Common myeloid progenitor, CD34-positive (primary cell): ENCODE results near the gene SDCCAG8.

Experiments used
- CTCF ChIA-PET: fragments of 350-600 bp; sonication (Branson Sonifier 250); formaldehyde crosslinking; loops from one replicate; lab custom pipeline; 2021; ENCODE audit warnings: antibody characterized with exemption; lab: Charles Lee
- POLR2A ChIA-PET: fragments of 350-600 bp; sonication (Branson Sonifier 250); formaldehyde crosslinking; loops from one replicate; lab custom pipeline; 2021; ENCODE audit warnings: antibody characterized with exemption; lab: Charles Lee
- DNase-seq, 3 donors: peaks; one replicate each; pipeline versions ENCODE4 v3.0.0 to v3.0.0-alpha.2; 2013
- H3K27ac ChIP-seq, 2 experiments: 1 replicate in 1 of 2; 2 replicates in 1 of 2; pipeline ENCODE4 v1.7.0; 2013; ENCODE audit warnings: inconsistent platforms in 2 of 2, low read length in 2 of 2, mild to moderate bottlenecking in 2 of 2, low read depth in 1 of 2, moderate library complexity in 1 of 2; ENCODE audit not compliant: severe bottlenecking in 2 of 2, insufficient read depth in 1 of 2, poor library complexity in 1 of 2
- H3K27me3 ChIP-seq, 5 experiments: replicated peaks in 2 of 5; 1 replicate in 3 of 5; 2 replicates in 2 of 5; pipeline versions ENCODE4 v1.6.1 to v1.7.0; 2013; ENCODE audit warnings: low read length in 4 of 5, mild to moderate bottlenecking in 2 of 5, moderate library complexity in 2 of 5, inconsistent platforms in 1 of 5; ENCODE audit not compliant: insufficient read depth in 5 of 5, control insufficient read depth in 4 of 5
- H3K36me3 ChIP-seq, 4 experiments: 1 replicate in 2 of 4; 2 replicates in 2 of 4; pipeline versions ENCODE4 v1.6.1 to v1.7.0; 2013; ENCODE audit warnings: low read length in 3 of 4, control low read depth in 1 of 4, mild to moderate bottlenecking in 1 of 4; ENCODE audit not compliant: control insufficient read depth in 4 of 4, insufficient read depth in 4 of 4
- H3K4me1 ChIP-seq, 4 experiments: 1 replicate in 3 of 4; 2 replicates in 1 of 4; pipeline versions ENCODE4 v1.6.1 to v1.7.1; 2013; ENCODE audit warnings: low read length in 3 of 4, mild to moderate bottlenecking in 3 of 4, control low read depth in 1 of 4, inconsistent platforms in 1 of 4, moderate library complexity in 1 of 4; ENCODE audit not compliant: control insufficient read depth in 4 of 4, insufficient read depth in 4 of 4; ENCODE audit errors: control extremely low read depth in 1 of 4
- H3K4me3 ChIP-seq, 7 experiments: 1 replicate in 4 of 7; 2 replicates in 3 of 7; pipeline versions ENCODE4 v1.5.1 to v1.7.0; 2013; ENCODE audit warnings: mild to moderate bottlenecking in 7 of 7, low read length in 6 of 7, moderate library complexity in 6 of 7, inconsistent platforms in 2 of 7, low read depth in 2 of 7, control low read depth in 1 of 7; ENCODE audit not compliant: insufficient read depth in 4 of 7, control insufficient read depth in 1 of 7; ENCODE audit errors: extremely low read depth in 1 of 7
- H3K9me3 ChIP-seq, 5 experiments: 1 replicate in 4 of 5; 2 replicates in 1 of 5; pipeline versions ENCODE4 v1.6.1 to v1.7.1; 2013; ENCODE audit warnings: low read length in 4 of 5, mild to moderate bottlenecking in 2 of 5, inconsistent platforms in 1 of 5, low read depth in 1 of 5, moderate library complexity in 1 of 5; ENCODE audit not compliant: control insufficient read depth in 4 of 5, insufficient read depth in 2 of 5; ENCODE audit errors: control extremely low read depth in 1 of 5
- WGBS: methylation state at CpG from one replicate; pipeline ENCODE4 v1.1.5; 2013; ENCODE audit not compliant: insufficient coverage; 5-methylcytosine and 5-hydroxymethylcytosine counted together

Gene SDCCAG8

DNA sequence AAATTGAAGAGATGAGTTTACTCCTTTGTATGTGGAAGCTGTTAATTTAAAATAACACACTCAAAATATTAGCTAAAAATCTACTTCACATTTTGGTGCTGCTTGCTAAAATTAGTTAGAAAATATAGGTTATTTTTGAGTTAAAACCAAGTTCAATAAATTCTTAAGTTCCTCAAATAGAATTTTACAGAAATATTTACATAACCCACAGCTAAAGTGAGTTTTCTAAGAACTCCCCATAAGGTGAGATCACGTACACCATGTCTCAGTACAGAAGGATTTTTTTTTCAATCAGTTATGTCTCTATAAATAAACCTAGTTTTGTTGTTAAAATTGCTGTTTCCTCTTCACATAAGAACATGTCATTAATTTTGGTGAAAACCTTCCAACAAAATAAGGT is 108.0 kb downstream of the SDCCAG8 start:
- WGBS: no CpG with 5 or more reads among the region's 1 CpG
- H3K36me3 ChIP-seq: peaks cover 8 to 26% (median 18%) of the 10 kb centered on the region in 4 experiments
- H3K4me1 ChIP-seq: no peaks in the 10 kb centered on the region
- no peak overlapping the region for H3K4me3 ChIP-seq
- no peaks in the 10 kb centered on the region for H3K9me3 ChIP-seq
- POLR2A ChIA-PET: no interaction called here
- no peak for DNase-seq
- no peaks in the 10 kb centered on the region for H3K27me3 ChIP-seq
- CTCF ChIA-PET: interaction anchor here (0.9 to 1.0 kb wide), 3 partner anchors 11 to 26 kb away, joined by 3 to 4 read pairs (median 3); no protein-coding TSS in a partner anchor
- no peak overlapping the region for H3K27ac ChIP-seq

GRCh38 chr1:243364330-243364729 is 108.5 kb downstream of the SDCCAG8 start:
- POLR2A ChIA-PET: no interaction called here
- no CpG with 5 or more reads among the region's 2 CpGs for WGBS
- CTCF ChIA-PET: interaction anchor here (1.0 kb wide), 1 partner anchor 20 kb away, joined by 4 read pairs; no protein-coding TSS in a partner anchor
- DNase-seq: no peak
- Histone ChIP-seq H3K4me3 (no peak overlapping the region), H3K27ac (no peak overlapping the region), H3K4me1 (no peaks in the 10 kb centered on the region), H3K36me3 (peaks cover 11 to 28% (median 17%) of the 10 kb centered on the region in 4 experiments), H3K27me3 (no peaks in the 10 kb centered on the region), H3K9me3 (no peaks in the 10 kb centered on the region)

GRCh38 chr1:243364866-243365265 is 109.0 kb downstream of the SDCCAG8 start:
- no peak overlapping the region for H3K4me3 ChIP-seq
- no peak overlapping the region for H3K27ac ChIP-seq
- DNase-seq: no peak
- no peaks in the 10 kb centered on the region for H3K9me3 ChIP-seq
- H3K27me3 ChIP-seq: no peaks in the 10 kb centered on the region
- H3K4me1 ChIP-seq: no peaks in the 10 kb centered on the region
- 78% methylated on average over 6 of the region's 8 CpGs for WGBS
- POLR2A ChIA-PET: no interaction called here
- CTCF ChIA-PET: no interaction called here
- H3K36me3 ChIP-seq: peaks cover 10 to 30% (median 16%) of the 10 kb centered on the region in 4 experiments

DNA sequence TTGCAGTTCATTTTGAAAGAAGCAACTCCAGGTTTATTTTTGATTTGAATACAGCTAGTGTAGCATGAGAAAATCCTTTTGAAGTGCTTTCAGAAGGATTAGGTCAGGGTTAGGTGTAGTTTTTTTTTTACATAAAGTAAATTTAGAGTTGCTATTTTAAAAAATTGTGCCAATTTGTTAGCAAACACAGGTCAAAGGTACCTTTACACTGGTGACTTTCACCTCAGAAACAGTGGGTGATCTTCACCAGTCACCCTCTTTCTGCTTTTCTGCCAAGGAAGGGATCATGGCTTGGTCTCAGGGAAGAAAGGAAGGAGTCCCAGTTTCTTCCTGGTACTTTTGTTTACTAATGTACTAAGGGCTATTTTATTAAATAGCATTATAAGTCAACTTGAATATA is 111.5 kb downstream of the SDCCAG8 start:
- POLR2A ChIA-PET: interaction anchor here (0.7 kb wide), 1 partner anchor 504 kb away, joined by 3 read pairs; no protein-coding TSS in a partner anchor
- Histone ChIP-seq H3K27ac (no peak overlapping the region), H3K36me3 (peaks cover 2 to 15% (median 7%) of the 10 kb centered on the region in 4 experiments), H3K4me3 (no peak overlapping the region), H3K4me1 (no peaks in the 10 kb centered on the region), H3K9me3 (no peaks in the 10 kb centered on the region), H3K27me3 (no peaks in the 10 kb centered on the region)
- no peak for DNase-seq
- CTCF ChIA-PET: interaction anchor here (1.2 kb wide), 1 partner anchor 114 kb away, joined by 3 read pairs; no protein-coding TSS in a partner anchor

DNA sequence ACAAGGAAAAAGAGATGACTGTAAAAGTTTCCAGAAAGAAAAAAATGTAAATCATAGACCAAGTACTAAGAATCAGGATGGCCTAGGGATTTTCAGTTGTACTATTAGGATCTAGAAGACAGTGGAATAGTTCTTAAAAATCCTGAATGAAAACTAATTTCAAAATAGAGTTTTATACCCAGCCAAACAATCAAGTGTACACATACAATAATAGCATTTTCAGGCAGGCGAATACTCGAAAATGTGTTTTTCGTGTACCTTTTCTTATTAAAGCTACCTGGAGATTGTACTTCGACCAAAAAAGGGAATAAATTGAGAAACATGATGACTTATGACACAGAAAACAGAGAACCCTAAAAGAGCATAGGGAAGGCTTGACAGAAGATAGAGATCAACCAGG is 118.6 kb downstream of the SDCCAG8 start:
- DNase-seq: no peak
- H3K4me1 ChIP-seq: no peaks in the 10 kb centered on the region
- peaks cover 0 to 13% (median 5%) of the 10 kb centered on the region in 5 experiments for H3K9me3 ChIP-seq
- POLR2A ChIA-PET: no interaction called here
- peaks cover 2 to 23% (median 6%) of the 10 kb centered on the region in 4 experiments for H3K36me3 ChIP-seq
- no CpG with 5 or more reads among the region's 4 CpGs for WGBS
- H3K4me3 ChIP-seq: no peak overlapping the region
- CTCF ChIA-PET: interaction anchor here (0.6 kb wide), 1 partner anchor 20 kb away, joined by 3 read pairs; no protein-coding TSS in a partner anchor
- H3K27ac ChIP-seq: no peak overlapping the region
- no peaks in the 10 kb centered on the region for H3K27me3 ChIP-seq

DNA sequence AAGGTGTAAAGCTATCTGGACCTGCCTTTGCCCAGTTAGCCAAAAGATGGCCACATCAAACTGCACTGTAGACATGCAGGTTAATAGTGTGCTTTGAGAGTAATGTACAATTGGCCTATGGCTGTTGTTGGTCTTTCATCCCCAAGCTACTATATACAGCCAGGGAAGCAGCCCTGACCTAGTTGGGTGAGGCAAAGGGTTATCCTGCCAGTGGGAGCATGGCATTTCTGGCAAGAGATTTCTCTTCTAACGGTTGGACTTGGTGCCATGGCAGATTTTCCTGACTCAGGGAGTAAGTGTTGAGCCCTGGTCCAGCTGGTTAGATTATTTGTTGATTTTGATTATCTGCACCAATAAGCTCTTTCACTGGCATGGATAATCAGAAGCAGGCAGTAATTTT is 119.8 kb downstream of the SDCCAG8 start:
- peaks cover 0 to 13% (median 5%) of the 10 kb centered on the region in 5 experiments for H3K9me3 ChIP-seq
- no peak overlapping the region for H3K27ac ChIP-seq
- H3K36me3 ChIP-seq: peaks cover 2 to 25% (median 10%) of the 10 kb centered on the region in 4 experiments
- no peaks in the 10 kb centered on the region for H3K4me1 ChIP-seq
- WGBS: no CpG with 5 or more reads among the region's 1 CpG
- no peak for DNase-seq
- ChIA-PET CTCF (no interaction called here), POLR2A (interaction anchor here (0.5 kb wide), 1 partner anchor 76 kb away, joined by 5 read pairs; no protein-coding TSS in a partner anchor)
- H3K27me3 ChIP-seq: no peaks in the 10 kb centered on the region
- no peak overlapping the region for H3K4me3 ChIP-seq

DNA sequence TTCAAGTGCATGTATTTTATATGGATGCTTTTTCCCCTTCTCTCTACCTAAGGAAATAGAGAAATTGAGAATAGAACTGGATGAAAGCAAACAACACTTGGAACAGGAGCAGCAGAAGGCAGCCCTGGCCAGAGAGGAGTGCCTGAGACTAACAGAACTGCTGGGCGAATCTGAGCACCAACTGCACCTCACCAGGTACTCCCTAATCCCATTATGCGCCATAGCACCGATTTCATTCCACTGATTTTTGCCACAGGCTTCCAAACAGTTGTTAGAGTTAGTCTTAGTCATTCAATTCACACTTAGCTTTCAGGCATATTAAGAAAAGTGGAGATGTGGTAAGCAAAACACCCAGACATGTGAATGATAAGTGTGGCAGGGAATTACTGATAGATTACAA is 122.8 kb downstream of the SDCCAG8 start:
- ChIA-PET POLR2A (no interaction called here), CTCF (no interaction called here)
- Histone ChIP-seq H3K9me3 (peaks cover 0 to 10% (median 0%) of the 10 kb centered on the region in 5 experiments), H3K27ac (no peak overlapping the region), H3K36me3 (peaks cover 2 to 32% (median 20%) of the 10 kb centered on the region in 4 experiments), H3K27me3 (no peaks in the 10 kb centered on the region), H3K4me1 (no peaks in the 10 kb centered on the region), H3K4me3 (no peak overlapping the region)
- no peak for DNase-seq
- WGBS: 100% methylated on average over 1 of the region's 3 CpGs
